ENCODE data around the gene VSIG8. TPM values are rescaled to one million over a fixed set of nuclear protein-coding genes. Genes with fewer than 3 reads are reported as not detected.

VSIG8 gene
- total and polyA plus RNA-seq, 2 of the 8 experiments (the other 6 are each of a cell fraction or from before 2014, with no cell fraction given), result not detected

GRCh38 chr1:159859767-159860322 is 2.6 kb downstream of the VSIG8 start (continued):
- TF ChIP-seq EZH2 (IDR thresholded peaks at IDR 0.05; ENCODE audit: low read depth, low read length, severe bottlenecking), result no peak
- TF ChIP-seq HDAC6 (IDR thresholded peaks at IDR 0.05; ENCODE audit: low read depth, low read length), result no peak
- no peak for TF ChIP-seq BRCA1 (IDR thresholded peaks at IDR 0.05; ENCODE audit: low read depth, low read length)
- TF ChIP-seq CHD2 (IDR thresholded peaks at IDR 0.05; ENCODE audit: low read length), result no peak
- no peak for TF ChIP-seq SRF (IDR thresholded peaks at IDR 0.05; ENCODE audit: low read depth, low read length)
- TF ChIP-seq SIRT6 (IDR thresholded peaks at IDR 0.05; ENCODE audit: low read length), result no peak
